ENCODE data around the gene CLSTN1. TPM values are rescaled to one million over a fixed set of nuclear protein-coding genes. Genes with fewer than 3 reads are reported as not detected.

CLSTN1 gene
- total and polyA plus RNA-seq, 2 donors (not counting 1 experiment from before 2014, with no cell fraction given) = 34.9 to 81.4 TPM

- 23% methylated on average over 13 of the region's 20 CpGs for WGBS (ENCODE audit: insufficient coverage)
- Histone ChIP-seq H3K36me3 (replicated peaks in 1 of 2; ENCODE audit: control extremely low read depth in 1 of 2, control insufficient read depth in 1 of 2, extremely low read depth in 1 of 2, insufficient read depth in 2 of 2, low read length in 1 of 2) (no peaks in the 10 kb centered on the region), H3K4me3 (ENCODE audit: control extremely low read depth in 1 of 5, extremely low read depth in 1 of 5, insufficient read depth in 1 of 5, low read depth in 2 of 5, low read length in 4 of 5) (peak overlapping the region in 4 of 5 experiments; percentile 50 to 70 (median 58)), H3K4me1 (ENCODE audit: control insufficient read depth in 2 of 2, insufficient read depth in 2 of 2, low read length in 2 of 2) (peaks cover 21 to 36% of the 10 kb centered on the region in 2 donors), H3K79me2 (ENCODE audit: control insufficient read depth, insufficient read depth, low read length) (peaks cover 9% of the 10 kb centered on the region), H3K9ac (ENCODE audit: low read length) (peak overlapping the region; percentile 73), H3K27me3 (replicated peaks in 1 of 4; ENCODE audit: control extremely low read depth in 1 of 4, control insufficient read depth in 3 of 4, insufficient read depth in 4 of 4, low read length in 3 of 4) (no peaks in the 10 kb centered on the region), H3K27ac (ENCODE audit: low read length in 2 of 2) (peak overlapping the region; percentile 87 to 88), H4K20me1 (ENCODE audit: control insufficient read depth, insufficient read depth, low read length, poor library complexity, severe bottlenecking) (no peaks in the 10 kb centered on the region), H2AFZ (ENCODE audit: insufficient read depth, low read depth, low read length, poor library complexity, severe bottlenecking) (peak overlapping the region; percentile 80), H3K9me3 (ENCODE audit: control extremely low read depth in 1 of 3, control insufficient read depth in 2 of 3, insufficient read depth in 1 of 3, low read length in 2 of 3) (peaks cover 0 to 10% (median 7%) of the 10 kb centered on the region in 3 donors), H3K4me2 (replicated peaks; ENCODE audit: low read depth, low read length, poor library complexity, severe bottlenecking) (peak overlapping the region; percentile 92)
- POLR2A ChIA-PET = interaction anchor here (0.6 to 1.5 kb wide), 6 partner anchors 8 to 223 kb away, joined by 3 to 5 read pairs (median 4); no protein-coding TSS in a partner anchor
- intact Hi-C loops (cut with micrococcal nuclease) = loop anchor here (1.0 kb wide), 3 partner anchors 26 to 93 kb away; partner anchors contain the start of genes CTNNBIP1, LZIC and NMNAT1
- DNase-seq (peak; percentile 90), ATAC-seq (ENCODE audit: low read depth) (peak; percentile 88)
- H3K27ac Mint-ChIP-seq = peak overlapping the region; percentile 81
- no peaks in the 10 kb centered on the region for H3K9me3 Mint-ChIP-seq (ENCODE audit: insufficient read depth)
- TF ChIP-seq, protein P1, sequence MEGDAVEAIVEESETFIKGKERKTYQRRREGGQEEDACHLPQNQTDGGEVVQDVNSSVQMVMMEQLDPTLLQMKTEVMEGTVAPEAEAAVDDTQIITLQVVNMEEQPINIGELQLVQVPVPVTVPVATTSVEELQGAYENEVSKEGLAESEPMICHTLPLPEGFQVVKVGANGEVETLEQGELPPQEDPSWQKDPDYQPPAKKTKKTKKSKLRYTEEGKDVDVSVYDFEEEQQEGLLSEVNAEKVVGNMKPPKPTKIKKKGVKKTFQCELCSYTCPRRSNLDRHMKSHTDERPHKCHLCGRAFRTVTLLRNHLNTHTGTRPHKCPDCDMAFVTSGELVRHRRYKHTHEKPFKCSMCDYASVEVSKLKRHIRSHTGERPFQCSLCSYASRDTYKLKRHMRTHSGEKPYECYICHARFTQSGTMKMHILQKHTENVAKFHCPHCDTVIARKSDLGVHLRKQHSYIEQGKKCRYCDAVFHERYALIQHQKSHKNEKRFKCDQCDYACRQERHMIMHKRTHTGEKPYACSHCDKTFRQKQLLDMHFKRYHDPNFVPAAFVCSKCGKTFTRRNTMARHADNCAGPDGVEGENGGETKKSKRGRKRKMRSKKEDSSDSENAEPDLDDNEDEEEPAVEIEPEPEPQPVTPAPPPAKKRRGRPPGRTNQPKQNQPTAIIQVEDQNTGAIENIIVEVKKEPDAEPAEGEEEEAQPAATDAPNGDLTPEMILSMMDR (IDR thresholded peaks at IDR 0.05) = no peak
- no peak for TF ChIP-seq EZH2 (IDR thresholded peaks at IDR 0.05; ENCODE audit: borderline replicate concordance, insufficient read depth, low read depth, low read length, poor library complexity, severe bottlenecking)
- H3K27me3 Mint-ChIP-seq = no peaks in the 10 kb centered on the region
- CTCF ChIA-PET = interaction anchor here (0.9 to 4.9 kb wide), 12 partner anchors 13 to 223 kb away, joined by 3 to 30 read pairs (median 3); partner anchors contain the start of genes CLSTN1, LZIC and NMNAT1
- peak overlapping the region; percentile 78 for H3K4me3 Mint-ChIP-seq
- H3K4me1 Mint-ChIP-seq = peaks cover 29% of the 10 kb centered on the region
Observed at GRCh38 chr1:9849691-9850441, 26.1 kb upstream of the CLSTN1 start.

DNA sequence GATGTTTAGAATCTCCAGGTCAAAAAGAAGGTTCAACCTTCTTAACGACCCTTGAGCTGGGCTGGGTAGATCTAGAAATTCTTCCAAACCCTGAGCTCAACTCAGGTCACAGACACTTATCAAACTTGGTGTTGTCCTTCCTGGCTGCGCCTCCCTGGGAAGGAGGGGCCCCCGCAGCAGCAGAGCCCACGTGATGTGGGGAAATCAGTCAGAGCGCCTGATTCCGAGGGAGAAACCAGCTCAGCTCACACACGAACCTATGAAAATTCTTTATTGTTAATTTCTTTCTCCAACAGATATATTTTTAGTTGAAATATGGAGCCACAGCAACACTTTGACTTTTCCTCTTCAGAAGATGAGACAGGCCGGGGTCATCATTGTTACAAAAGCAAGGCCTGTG is 24.3 kb upstream of the CLSTN1 start:
- Mint-ChIP-seq H3K9me3 (ENCODE audit: insufficient read depth) (no peaks in the 10 kb centered on the region), H3K4me3 (no peak overlapping the region), H3K27me3 (no peaks in the 10 kb centered on the region), H3K27ac (peak overlapping the region; percentile 46), H3K4me1 (peaks cover 29% of the 10 kb centered on the region)
- Histone ChIP-seq H4K20me1 (ENCODE audit: control insufficient read depth, insufficient read depth, low read length, poor library complexity, severe bottlenecking) (no peaks in the 10 kb centered on the region), H3K4me3 (ENCODE audit: control extremely low read depth in 1 of 5, extremely low read depth in 1 of 5, insufficient read depth in 1 of 5, low read depth in 2 of 5, low read length in 4 of 5) (no peak overlapping the region), H3K4me2 (replicated peaks; ENCODE audit: low read depth, low read length, poor library complexity, severe bottlenecking) (no peak overlapping the region), H3K36me3 (replicated peaks in 1 of 2; ENCODE audit: control extremely low read depth in 1 of 2, control insufficient read depth in 1 of 2, extremely low read depth in 1 of 2, insufficient read depth in 2 of 2, low read length in 1 of 2) (no peaks in the 10 kb centered on the region), H3K27me3 (replicated peaks in 1 of 4; ENCODE audit: control extremely low read depth in 1 of 4, control insufficient read depth in 3 of 4, insufficient read depth in 4 of 4, low read length in 3 of 4) (no peaks in the 10 kb centered on the region), H3K79me2 (ENCODE audit: control insufficient read depth, insufficient read depth, low read length) (peaks cover 9% of the 10 kb centered on the region), H3K27ac (ENCODE audit: low read length in 2 of 2) (peak overlapping the region in 1 of 2 donors; percentile 87), H3K9ac (ENCODE audit: low read length) (no peak overlapping the region), H3K4me1 (ENCODE audit: control insufficient read depth in 2 of 2, insufficient read depth in 2 of 2, low read length in 2 of 2) (peaks cover 21 to 36% of the 10 kb centered on the region in 2 donors), H3K9me3 (ENCODE audit: control extremely low read depth in 1 of 3, control insufficient read depth in 2 of 3, insufficient read depth in 1 of 3, low read length in 2 of 3) (no peaks in the 10 kb centered on the region), H2AFZ (ENCODE audit: insufficient read depth, low read depth, low read length, poor library complexity, severe bottlenecking) (peak overlapping the region; percentile 2)
- ChIA-PET POLR2A (no interaction called here), CTCF (interaction anchor here (2.4 to 4.9 kb wide), 2 partner anchors 63 to 233 kb away, joined by 11 to 30 read pairs; no protein-coding TSS in a partner anchor)
- WGBS (ENCODE audit: insufficient coverage) = 45% methylated on average over 2 of the region's 8 CpGs
- TF ChIP-seq, protein P1 (IDR thresholded peaks at IDR 0.05) = no peak
- no peak for TF ChIP-seq EZH2 (IDR thresholded peaks at IDR 0.05; ENCODE audit: borderline replicate concordance, insufficient read depth, low read depth, low read length, poor library complexity, severe bottlenecking)
- intact Hi-C loops (cut with micrococcal nuclease) = no loop called here
- no peak for DNase-seq
- ATAC-seq (ENCODE audit: low read depth) = no peak

Measured in B cell (primary cell).